ENCODE results near the gene CDKN2B.

DNA sequence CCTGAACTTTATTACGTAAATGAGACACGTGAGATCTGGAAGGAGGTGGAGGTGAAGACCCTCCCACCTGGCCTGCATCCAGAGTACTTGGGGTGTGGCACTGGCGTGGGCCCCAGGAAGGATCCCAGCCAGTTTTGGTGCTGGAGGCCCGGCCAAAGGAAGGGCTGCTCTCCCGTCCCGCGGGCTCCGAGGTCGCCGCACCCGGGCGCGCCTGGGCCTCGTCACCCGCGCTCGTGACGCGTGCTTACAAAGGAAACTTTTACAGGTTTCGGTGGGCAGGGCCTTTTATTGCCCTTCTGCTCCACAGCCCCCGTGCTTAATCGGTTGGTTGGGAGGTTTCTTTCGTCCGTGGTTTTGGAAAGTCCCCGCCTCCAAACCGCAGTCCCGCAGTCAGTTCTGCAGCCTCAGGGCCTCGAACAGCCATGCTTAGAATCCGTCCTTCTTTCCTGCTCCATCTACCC, 44.1 kb downstream of the CDKN2B start:
- no peak for TF ChIP-seq POLR2AphosphoS5 (IDR thresholded peaks at IDR 0.05; ENCODE audit: low read depth, low read length)
- no peak for TF ChIP-seq POLR2A (IDR thresholded peaks at IDR 0.05; ENCODE audit: borderline replicate concordance, extremely low read depth, insufficient read depth, insufficient read length)
- TF ChIP-seq, protein P1, sequence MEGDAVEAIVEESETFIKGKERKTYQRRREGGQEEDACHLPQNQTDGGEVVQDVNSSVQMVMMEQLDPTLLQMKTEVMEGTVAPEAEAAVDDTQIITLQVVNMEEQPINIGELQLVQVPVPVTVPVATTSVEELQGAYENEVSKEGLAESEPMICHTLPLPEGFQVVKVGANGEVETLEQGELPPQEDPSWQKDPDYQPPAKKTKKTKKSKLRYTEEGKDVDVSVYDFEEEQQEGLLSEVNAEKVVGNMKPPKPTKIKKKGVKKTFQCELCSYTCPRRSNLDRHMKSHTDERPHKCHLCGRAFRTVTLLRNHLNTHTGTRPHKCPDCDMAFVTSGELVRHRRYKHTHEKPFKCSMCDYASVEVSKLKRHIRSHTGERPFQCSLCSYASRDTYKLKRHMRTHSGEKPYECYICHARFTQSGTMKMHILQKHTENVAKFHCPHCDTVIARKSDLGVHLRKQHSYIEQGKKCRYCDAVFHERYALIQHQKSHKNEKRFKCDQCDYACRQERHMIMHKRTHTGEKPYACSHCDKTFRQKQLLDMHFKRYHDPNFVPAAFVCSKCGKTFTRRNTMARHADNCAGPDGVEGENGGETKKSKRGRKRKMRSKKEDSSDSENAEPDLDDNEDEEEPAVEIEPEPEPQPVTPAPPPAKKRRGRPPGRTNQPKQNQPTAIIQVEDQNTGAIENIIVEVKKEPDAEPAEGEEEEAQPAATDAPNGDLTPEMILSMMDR (IDR thresholded peaks at IDR 0.05 in 2 of 3, conservative IDR thresholded peaks at IDR 0.05 in 1 of 3; ENCODE audit: borderline replicate concordance in 1 of 3, insufficient read depth in 1 of 3, low read depth in 2 of 3, low read length in 2 of 3): no peak
- TF ChIP-seq, protein P2, sequence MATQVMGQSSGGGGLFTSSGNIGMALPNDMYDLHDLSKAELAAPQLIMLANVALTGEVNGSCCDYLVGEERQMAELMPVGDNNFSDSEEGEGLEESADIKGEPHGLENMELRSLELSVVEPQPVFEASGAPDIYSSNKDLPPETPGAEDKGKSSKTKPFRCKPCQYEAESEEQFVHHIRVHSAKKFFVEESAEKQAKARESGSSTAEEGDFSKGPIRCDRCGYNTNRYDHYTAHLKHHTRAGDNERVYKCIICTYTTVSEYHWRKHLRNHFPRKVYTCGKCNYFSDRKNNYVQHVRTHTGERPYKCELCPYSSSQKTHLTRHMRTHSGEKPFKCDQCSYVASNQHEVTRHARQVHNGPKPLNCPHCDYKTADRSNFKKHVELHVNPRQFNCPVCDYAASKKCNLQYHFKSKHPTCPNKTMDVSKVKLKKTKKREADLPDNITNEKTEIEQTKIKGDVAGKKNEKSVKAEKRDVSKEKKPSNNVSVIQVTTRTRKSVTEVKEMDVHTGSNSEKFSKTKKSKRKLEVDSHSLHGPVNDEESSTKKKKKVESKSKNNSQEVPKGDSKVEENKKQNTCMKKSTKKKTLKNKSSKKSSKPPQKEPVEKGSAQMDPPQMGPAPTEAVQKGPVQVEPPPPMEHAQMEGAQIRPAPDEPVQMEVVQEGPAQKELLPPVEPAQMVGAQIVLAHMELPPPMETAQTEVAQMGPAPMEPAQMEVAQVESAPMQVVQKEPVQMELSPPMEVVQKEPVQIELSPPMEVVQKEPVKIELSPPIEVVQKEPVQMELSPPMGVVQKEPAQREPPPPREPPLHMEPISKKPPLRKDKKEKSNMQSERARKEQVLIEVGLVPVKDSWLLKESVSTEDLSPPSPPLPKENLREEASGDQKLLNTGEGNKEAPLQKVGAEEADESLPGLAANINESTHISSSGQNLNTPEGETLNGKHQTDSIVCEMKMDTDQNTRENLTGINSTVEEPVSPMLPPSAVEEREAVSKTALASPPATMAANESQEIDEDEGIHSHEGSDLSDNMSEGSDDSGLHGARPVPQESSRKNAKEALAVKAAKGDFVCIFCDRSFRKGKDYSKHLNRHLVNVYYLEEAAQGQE (IDR thresholded peaks at IDR 0.05; ENCODE audit: low read depth): no peak
- TF ChIP-seq CEBPB (IDR thresholded peaks at IDR 0.05; ENCODE audit: low read depth): no peak
- TF ChIP-seq EGR1 (IDR thresholded peaks at IDR 0.05; ENCODE audit: low read depth): no peak
- TF ChIP-seq JUND (IDR thresholded peaks at IDR 0.05): no peak
